ENCODE data around the gene CMTR1.

- TF ChIP-seq EP300 (IDR thresholded peaks at IDR 0.05), result no peak
- TF ChIP-seq, protein P1, sequence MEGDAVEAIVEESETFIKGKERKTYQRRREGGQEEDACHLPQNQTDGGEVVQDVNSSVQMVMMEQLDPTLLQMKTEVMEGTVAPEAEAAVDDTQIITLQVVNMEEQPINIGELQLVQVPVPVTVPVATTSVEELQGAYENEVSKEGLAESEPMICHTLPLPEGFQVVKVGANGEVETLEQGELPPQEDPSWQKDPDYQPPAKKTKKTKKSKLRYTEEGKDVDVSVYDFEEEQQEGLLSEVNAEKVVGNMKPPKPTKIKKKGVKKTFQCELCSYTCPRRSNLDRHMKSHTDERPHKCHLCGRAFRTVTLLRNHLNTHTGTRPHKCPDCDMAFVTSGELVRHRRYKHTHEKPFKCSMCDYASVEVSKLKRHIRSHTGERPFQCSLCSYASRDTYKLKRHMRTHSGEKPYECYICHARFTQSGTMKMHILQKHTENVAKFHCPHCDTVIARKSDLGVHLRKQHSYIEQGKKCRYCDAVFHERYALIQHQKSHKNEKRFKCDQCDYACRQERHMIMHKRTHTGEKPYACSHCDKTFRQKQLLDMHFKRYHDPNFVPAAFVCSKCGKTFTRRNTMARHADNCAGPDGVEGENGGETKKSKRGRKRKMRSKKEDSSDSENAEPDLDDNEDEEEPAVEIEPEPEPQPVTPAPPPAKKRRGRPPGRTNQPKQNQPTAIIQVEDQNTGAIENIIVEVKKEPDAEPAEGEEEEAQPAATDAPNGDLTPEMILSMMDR (IDR thresholded peaks at IDR 0.05), result no peak
These were observed 74.1 kb downstream of the CMTR1 start for GRCh38 chr6:37507077-37507476.
